Glomerular visceral epithelial cell (primary cell): ENCODE data around the gene PML.
"Not testable (repeated sequence)": the region's sequence is repeated elsewhere in the genome, so short reads cannot be mapped to it uniquely, and the experiment has no call there.

Experiments used
- DNase-seq: peaks from one replicate; pipeline ENCODE4 v3.0.0-alpha.2; 2016; ENCODE audit errors: extremely low spot score

Gene PML

DNA sequence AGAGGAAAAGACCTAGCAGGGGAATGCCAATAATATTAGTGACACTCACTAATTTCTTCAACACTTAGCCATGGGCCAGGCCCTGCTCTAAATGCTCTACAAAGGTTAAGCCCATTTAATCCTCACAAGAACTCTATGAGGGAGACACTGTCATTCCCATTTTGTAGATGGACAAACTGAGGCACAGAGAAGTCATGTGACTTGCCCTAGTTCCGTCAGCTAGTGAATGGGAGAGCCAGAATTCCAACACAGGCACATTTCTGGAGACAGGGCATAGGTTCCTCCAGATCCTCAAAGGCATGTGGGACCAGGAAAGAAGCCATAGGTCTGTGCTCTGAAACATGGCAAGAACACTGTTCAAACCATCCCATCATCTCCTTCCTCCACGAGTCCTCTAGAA is 36.7 kb upstream of the PML start:
- no peak for DNase-seq

DNA sequence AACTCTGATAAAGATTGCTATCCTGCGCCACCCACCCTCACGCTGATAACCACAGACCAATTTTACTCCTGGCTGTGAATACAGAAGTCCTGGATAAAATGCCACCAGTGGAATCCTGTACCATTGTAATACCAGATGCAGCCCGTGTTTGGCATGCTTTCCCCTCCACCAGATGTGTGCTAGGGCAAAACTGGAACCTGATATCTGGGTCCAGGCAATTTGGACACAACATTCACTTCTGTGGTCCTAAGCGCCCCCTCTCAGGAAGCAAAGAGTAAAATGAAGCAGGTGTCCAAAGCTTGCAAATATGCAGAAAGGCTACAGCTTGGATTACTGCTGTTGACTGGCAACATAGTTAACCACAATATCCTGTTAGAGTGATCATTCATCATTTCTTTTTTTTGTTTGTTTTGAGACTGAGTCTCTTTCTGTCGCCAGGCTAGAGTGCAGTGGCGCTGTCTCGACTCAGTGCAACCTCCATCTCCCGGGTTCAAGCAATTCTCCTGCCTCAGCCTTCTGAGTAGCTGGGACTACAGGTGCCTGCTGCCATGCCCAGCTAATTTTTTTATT is 35.4 kb upstream of the PML start:
- peak; percentile 55 for DNase-seq

DNA sequence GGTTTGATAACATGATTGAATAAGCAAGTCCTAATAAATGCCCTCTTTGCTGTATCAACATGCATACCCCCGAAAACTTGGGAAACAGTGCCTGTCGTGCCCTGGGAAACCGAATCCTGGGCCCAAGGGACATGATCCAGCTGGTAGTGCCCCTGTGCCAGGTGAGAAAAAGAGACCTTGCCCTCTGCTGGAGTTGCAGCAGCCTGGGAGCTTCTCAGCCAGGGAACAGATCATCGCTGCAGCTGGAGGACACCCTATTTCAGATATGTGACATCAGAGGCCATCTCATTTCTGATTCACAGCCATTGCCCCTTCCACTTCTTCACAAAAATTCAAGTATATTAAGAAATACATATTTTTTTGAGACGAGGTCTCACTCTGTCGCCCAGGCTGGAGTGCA is 34.7 kb upstream of the PML start:
- DNase-seq, result no peak

DNA sequence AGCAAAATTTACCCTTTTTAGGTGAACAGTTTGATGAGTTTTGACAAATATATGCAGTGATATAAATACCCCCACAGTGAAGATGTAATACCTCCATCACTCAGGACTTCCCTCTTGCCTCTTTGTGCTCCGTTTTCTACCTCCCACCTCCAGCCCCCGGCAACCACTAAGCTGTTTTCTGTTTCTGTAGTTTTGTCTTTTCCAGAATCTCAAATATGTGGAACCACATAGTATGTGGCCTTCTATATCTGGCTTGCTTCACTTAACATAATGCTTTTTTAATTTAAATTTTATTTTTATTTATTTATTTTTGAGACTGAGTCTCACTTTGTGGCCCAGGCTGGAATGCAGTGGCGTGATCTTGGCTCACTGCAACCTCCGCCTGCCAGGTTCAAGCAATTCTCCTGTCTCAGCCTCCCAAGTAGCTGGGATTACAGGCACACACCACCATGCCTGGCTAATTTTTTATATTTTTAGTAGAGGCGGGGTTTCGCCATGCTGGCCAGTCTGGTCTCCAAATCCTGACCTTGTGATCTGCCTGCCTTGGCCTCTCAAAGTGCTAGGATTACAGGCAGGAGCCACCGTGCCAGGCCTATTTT is 33.9 kb upstream of the PML start:
- not testable (repeated sequence) for DNase-seq

DNA sequence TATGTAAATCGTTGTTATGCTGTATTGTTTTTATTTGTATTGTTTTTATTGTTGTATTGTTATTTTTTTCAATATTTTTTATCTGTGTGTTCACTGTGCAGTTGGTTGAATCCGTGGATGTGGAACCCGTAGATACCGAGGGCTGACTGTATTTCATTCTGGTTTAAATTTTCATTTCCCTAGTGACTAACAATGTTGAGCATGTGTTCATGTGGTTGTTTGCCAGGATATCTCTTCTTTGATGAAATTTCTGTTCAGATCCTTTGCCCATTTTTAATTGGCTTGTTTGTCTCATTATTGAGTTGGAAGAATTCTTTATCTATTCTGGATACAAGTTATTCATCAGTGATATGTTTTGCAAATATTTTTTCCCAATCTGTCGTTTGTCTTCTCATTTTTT is 32.1 kb upstream of the PML start:
- no peak for DNase-seq

DNA sequence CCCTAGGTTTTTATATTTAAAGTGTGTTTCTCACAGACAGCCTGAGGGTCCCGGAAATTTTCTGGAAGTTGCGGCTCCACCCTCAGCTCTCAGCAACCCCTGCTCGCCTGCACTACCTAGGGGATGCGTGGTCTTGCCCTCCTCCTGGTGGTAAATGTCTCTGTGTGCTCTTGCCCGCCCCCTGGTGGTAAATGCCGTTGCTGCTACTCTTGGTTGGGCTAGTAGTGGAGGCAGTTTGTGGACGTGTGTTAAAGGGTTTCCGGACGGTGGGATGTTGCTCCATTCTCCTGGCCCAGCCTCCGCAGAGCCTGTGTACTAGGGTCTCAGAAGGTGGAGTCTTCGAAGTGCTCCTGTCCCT is 29.8 kb upstream of the PML start:
- peak; percentile 84 for DNase-seq

DNA sequence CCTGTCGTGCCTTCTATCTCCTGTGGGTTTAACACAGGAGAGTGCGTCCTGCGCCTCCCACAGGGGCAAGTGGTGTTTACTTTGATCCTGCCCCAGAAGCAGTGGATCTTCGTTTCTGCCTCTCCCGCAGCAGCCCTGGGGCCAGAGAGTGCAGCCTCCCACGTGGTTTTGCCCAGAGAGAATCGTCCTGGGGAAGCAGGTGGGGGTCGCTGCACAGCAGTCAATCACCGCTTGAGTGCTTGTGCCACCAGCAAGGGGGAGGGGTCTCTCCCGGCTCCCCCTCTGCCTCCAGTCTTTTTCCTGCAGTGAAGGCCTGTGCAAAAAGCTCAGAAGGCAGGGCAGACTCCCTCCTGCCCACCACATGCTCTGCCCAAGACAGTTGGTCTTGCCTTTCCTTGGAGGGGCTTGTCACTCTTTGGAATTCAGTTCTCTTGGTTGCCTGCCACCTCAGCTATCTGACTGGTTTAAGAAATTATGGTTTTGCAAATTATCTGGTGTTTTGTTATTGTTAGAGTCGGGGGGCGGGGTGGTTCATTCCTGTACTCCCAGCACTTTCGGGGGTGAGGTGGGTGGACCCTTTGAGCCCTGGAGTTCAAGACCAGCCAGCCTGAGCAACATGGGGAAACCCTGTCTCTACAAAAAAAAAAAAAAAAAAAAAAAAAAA is 29.3 kb upstream of the PML start:
- DNase-seq, result no peak

DNA sequence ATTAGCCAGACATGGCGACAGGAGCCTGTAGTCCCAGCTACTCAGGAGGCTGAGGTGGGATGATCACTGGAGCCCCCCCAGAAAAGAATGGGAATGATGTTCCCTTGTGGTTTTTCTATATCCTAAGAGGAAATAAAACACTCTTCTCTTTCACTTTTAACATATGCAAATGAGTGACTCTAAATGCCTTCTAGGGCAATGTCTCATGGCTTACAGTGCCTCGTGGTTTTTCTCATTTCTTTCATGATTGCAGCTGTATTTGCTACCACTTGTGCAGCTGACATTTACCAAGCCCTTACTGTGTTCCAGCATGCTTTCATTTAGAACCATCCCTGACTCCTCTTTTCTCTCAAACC is 28.8 kb upstream of the PML start:
- no peak for DNase-seq

DNA sequence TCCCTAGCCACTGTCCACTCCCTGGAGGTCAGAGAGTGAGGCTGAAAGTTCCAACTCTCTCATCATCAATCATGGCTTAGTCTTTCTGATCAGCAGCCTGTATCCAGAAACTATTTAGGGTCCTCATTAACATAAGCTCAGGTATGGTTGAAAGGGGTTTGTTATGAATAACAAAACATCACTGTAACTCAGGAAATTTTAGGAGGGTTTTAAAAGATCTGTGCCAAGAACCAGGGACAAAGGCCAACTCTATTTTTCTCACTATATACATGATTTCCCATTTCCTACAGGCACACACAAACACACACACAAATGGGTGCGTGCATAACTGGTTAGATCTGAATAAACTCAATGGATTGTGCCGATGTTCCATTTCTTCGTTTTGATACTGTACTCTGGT is 26.1 kb upstream of the PML start:
- DNase-seq, result no peak

DNA sequence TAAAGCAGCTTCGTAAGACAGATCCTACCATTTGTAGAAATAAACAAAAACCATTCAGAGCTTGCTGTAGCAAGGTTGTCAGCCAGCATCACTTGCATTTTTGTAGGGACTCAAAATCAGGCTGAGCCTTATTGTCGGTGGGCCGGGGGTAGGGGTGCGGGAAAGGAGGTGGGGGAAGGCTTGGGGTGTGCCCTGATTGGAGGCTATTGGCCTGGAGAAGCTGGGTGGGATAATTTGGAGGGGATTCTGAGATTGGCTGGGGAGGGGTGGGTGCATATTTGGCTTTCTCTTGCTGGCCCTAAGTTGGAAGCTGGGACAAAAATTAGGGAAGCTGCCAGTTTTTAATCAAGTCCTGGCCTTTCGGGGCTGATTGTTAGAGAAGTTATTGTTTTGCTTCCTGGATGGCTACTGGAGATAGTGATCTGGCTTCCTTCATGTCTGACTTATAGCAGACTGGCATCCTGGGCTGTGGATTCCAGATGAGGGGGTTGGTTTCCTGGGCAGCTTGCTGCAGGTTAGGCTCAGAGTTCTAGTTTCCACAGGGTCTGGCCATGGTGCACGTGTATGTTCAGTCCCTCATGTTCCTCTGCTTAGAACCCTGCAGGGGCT is 25.3 kb upstream of the PML start:
- DNase-seq, result no peak

DNA sequence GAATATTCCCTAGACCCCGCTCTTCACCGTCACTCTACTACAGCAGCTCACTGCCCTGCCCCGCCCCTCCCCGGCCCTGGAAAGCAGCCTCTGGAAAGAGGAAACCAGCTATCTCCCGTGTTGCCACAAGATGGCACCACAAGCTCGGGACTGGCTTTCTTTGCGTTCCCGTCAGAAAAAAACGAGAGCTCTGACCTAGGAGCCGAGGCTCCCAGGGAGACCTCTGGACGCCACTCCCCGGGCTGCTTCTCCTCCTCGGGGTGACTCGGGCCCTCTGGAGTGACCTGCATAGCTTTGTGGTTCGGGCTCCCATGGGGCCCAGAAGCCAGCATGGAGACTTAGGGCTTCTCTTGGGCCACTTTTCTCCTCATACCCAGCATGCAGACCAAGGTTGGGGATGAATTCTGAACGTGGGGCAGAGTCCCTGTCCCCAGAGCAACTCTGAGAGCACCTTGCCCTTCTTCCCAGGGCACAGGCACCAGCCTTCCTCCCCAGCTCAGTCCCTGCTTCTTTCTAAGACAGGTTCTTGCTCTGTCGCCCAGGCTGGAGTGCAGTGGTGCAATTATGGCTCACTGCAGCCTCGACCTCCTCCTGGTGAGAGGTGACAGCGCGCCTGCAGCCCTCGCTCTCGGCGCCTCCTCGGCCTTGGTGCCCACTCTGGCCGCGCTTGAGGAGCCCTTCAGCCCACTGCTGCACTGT is 21.4 kb upstream of the PML start:
- peak; percentile 88 for DNase-seq

DNA sequence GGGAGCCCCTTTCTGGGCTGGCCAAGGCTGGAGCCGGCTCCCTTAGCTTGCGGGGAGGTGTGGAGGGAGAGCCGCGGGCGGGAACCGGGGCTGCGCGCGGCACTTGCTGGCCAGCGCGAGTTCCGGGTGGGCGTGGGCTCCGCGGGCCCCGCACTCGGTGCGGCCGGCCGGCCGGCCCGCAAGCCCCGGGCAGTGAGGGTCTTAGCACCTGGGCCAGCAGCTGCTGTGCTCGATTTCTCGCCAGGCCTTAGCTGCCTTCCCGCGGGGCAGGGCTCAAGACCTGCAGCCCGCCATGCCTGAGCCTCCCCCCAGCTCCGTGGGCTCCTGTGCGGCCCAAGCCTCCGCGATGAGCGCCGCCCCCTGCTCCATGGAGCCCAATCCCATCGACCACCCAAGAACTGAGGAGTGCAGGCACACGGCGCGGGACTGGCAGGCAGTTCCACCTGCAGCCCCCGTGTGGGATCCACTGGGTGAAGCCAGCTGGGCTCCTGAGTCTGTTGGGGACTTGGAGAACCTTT is 20.8 kb upstream of the PML start:
- DNase-seq, result not testable (repeated sequence)

DNA sequence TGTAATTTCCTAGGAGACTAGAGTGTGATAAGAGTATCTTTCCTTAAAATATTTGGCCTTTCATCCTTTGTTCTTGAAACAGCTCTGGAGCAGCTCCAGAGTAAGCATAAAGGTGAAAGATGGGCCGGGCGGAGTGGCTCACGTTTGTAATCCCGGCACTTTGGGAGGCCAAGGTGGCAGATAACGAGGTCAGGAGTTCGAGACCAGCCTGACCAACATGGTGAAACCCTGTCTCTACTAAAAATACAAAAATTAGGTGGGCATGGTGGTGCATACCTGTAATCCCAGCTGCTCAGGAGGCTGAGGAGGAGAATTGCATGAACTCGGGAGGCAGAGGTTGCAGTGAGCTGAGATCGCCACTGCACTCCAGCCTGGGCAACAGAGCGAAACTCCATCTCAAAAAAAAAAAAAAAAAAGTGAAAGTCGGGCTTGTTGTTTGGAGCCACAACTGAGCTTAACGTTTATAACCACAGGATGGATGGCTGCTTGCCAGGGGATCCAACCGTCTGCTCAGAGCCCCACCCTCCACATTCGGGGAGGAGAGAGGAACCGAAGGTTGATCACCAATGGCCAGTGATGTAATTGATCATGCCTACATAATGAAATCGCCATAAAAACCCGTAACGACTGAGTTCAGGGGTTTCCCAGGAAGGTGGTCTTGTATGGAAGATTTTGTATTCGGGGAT is 18.9 kb upstream of the PML start:
- DNase-seq, result peak; percentile 83

DNA sequence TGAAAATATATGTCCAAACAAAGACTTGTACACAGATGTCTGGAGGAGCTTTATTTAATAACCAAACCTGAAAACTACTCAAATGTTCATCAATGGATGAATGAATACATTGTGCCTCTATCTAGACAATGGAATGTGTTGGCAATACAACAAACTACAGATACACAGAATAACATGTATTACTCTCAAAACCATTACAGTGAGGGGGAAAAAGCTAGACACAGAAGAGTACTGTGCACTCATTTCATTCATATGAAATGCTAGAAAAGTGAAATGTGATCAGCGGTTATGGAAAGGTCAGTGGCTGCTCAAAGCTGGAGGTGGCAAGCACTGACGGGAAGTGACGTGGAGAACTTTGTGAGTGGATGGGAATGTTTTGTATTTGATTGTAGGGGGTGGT is 15.6 kb upstream of the PML start:
- no peak for DNase-seq

DNA sequence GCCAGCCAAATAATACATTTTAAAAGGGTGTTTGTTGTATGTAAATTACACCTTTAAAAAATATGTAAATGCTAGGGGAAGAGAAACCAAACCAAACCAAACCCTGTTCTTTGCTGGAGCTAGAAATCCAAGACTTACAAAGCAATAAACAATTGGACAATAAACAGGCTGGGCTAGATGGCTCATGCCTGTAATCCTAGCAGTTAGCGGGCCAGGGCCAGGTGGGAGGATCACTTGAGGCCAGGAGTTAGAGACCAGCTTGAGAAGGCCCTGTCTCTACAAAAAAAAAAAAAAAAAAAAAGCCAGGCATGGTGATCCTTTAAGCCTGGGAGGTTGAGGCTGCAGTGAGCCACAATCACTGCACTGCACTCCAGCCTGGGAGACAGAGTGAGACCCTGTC is 14.9 kb upstream of the PML start:
- no peak for DNase-seq

DNA sequence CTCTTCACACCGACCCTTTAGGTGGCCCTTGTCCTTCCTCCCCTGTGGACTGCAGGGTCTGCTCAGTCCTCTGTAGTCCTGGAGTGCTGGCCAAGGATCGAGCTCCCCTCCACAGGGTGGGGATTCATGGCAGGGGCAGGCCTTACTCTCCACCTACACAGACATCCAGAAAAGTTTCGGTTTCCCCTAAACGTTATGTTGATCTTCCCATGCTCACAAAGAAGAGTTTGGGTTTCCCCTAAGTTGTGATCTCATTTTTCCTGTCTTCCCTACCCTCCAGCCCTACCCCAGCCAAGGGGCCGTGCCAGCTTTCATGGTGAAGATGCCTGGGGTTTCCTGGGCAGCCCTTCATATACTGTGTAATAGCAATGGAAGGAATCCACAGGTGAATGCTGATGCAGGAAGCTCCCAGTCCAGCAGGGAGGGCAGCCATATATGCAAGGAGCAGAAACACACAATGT is 12.7 kb upstream of the PML start:
- peak; percentile 81 for DNase-seq

DNA sequence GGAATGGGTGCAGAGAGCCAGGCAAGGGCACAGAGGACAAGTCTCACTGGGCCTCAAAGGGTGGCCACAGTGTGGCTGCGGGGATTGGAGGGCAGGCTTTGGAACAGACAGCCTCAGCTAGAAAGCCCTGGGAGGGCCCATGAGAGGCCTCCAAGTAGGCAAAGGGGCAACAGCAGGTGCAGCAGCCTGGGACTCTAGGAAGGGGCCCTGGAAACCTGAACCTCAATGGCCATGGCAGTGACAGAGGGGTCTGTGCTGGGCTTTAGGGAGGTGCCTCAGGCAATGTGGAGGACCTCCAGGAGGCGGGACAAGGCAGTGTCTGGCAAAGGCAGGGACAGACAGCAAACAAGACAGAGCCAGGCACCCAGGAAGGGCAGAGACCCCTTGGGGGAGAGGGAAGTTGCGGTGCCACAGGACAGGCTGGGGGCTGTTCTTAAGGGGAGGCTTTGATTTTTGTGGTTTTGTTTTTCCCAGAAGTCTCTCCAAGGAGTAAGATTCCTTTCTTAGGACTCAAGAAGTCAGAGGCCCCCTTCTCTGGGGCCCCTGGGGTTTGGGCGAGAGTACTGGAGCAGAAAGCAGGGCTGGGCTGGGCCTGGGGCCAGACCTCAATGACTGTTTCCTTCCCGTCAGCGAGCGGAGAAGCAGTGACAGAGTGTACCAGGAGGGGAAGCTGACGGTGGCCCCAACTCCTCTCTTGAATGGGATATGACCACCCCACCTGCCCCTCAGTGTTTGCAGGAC is 12.1 kb upstream of the PML start:
- peak; percentile 98 for DNase-seq

DNA sequence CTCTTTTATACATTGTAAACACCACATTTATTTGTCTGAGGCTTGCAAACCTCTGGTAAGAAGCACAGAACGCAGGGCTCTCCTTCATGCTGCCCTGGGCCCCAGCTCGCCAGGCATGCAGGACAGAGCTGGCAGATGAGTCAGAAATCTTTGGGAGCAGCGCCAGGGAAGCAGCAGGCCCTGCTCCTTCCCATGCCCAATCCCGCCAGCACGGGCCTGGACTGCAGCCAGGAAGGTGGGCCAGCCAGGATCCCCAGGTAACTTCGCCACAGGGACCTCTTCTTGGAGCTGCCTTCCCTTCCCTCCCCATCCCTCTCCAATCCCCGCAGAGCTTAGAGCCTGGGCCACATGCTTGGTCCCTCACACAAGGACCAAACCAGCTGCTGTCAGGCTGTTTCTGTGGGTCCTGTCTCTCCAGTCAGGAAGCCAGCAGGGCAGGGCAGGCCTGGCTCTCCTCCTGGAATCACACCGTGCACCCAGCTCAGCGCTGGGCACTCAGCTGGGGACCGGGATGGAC is 11.2 kb upstream of the PML start:
- peak; percentile 94 for DNase-seq

DNA sequence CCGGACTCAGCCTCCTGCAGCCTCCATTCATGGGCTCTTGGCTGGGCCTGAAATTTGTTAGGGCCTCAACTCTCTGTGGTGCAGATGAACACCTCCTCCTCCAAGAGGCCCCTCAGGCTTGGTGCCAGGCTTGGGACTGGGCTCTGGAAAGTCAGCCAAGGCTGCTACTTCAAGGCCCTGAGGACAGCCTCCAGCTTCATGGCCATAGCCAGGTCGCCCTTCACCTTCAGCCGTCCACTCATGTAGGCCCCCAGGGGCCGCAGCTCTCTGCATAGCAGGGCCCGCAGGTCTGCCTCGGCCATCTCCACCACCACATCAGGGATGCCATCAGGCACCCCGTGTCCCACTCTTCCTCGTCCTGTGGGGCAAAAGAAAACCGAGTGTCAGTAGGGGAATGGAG is 10.7 kb upstream of the PML start:
- no peak for DNase-seq

DNA sequence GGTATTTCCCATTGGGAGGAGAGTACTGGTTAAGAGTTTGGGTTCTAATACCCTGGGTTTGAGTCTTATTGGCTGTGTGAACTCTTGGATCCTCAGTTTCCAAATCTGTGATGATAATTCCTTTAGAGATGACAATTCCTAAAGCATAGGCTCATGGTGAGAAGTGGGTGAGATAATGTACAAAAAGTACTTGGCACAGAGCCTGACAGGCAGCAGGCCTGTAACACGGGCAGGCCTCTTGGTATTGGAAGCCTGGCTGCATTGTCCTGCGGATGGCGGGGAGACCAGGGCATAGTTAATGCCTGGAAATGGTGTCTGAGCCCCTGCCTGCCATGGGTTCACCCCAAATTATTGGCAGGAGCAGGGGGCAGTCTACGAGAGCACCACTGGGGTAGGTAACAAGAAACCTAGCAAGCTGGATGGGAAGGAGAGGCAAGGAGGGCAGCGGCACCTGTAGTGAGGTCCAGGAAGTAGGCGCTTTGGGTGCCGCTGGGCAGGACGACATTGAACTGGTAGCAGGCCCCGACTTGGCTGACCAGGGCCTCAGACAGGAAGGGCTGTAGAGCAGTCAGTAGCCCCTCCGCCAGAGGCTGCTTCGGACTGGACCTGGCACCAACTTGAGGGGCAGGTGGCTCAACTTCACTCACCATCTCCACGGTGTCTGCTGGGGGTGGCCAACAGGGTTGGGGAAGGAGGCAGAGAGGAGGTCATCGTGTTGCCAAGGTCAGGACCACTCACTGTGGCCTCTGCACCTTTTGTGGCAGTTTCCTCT is 10.1 kb upstream of the PML start:
- no peak for DNase-seq
